ENCODE data around the gene CCS. TPM values are rescaled to one million over a fixed set of nuclear protein-coding genes. Genes with fewer than 3 reads are reported as not detected.
"Not testable (repeated sequence)": the region's sequence is repeated elsewhere in the genome, so short reads cannot be mapped to it uniquely, and the experiment has no call there.

CCS gene
- total RNA-seq, 1 experiment from 2014 or later = 37.6 TPM

DNA sequence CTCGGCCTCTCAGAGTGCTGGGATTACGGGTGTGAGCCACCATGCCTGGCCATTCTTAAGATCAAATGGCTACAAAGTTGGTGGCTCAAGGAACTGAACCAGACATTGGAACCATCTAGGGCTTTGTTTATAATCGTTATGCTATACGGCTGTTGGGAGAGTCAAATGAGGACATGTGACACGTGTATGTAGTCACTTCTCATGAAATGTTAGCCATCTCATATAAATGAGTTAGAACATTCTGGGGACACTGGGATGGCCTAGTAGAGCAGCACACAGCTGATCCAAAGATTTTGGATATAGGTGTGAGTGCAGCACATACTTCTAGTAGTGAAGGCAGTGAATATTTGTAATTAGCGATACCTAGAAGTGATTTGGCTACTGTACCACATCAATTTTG is 38.9 kb downstream of the CCS start:
- no peaks in the 10 kb centered on the region for H3K27me3 ChIP-seq
- H3K9me3 ChIP-seq = no peaks in the 10 kb centered on the region
- H3K4me3 ChIP-seq = no peak overlapping the region
- peaks cover 71% of the 10 kb centered on the region for H3K36me3 ChIP-seq
- no peak for DNase-seq

DNA sequence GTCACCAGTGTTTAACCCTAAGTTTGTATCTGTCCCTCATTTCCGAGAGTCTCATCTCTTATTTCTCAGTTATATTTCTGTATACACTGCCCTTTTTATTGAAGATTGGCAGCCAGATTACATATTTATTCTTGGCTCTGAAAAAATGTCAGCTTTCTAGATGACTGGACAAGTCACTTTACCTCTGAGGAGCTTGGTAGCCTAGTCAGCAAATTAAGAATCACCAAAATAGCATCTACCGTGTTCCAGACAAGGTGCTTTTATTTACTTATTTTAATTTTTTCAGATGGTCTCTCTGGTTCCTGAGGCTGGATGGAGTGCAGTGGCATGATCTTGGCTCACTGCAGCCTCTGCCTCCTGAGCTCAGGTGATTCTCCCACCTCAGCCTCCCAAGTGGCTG is 40.0 kb downstream of the CCS start:
- DNase-seq = no peak
- Histone ChIP-seq H3K36me3 (peaks cover 71% of the 10 kb centered on the region), H3K4me3 (no peak overlapping the region), H3K27me3 (no peaks in the 10 kb centered on the region), H3K9me3 (no peaks in the 10 kb centered on the region)

DNA sequence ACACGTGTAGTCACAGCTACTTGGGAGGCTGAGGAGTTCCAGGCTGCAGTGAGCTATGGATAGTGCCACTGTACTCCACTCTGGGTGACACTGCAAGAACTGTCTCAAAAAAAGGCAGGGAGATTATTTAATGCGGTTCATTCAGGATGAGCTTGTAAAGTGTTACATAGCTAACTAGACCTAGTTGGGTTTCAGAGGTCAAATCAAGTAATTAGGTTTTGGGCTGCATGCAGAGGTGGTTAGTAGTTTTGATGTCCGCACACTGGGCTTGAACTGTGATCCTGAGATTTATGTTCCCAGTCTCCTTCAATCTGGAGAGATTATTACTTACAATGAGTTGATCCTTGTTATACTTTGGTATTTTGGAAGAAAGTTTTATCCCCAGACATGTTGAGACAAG is 43.4 kb downstream of the CCS start:
- peaks cover 75% of the 10 kb centered on the region for H3K36me3 ChIP-seq
- H3K9me3 ChIP-seq = no peaks in the 10 kb centered on the region
- no peak overlapping the region for H3K4me3 ChIP-seq
- H3K27me3 ChIP-seq = no peaks in the 10 kb centered on the region
- DNase-seq = no peak

DNA sequence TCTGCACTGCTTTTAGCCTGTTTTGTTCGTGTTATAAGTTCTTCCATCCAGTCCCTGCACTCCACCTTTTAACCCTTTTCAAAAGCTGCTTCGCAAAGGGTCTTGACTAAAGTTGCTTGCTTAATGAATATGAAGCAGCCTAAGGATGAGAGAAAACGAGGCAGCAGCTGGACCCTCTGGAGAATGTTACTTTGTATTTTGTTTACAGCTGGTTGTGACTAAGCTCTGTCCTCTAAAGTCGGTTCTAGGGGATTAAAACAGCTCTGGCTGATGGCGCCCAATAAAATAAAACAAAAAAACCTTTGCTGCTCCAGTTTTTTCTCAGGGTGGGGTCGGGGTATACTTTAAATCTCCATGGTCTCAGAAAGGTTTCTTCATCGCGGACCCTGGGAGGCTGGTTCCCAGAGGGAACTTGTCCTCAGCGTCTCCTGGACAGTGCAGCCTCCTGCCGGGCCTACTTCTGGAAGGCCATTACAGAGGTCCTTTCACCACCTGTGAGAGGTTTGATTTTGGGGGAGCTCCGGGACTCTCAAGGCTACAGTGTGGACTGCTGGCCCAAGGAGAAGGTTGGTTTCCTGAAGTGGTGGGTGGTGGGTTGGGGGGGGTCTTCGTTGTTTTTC is 44.7 kb downstream of the CCS start:
- Histone ChIP-seq H3K9me3 (no peaks in the 10 kb centered on the region), H3K4me3 (peak overlapping the region; percentile 79), H3K36me3 (peaks cover 77% of the 10 kb centered on the region), H3K27me3 (no peaks in the 10 kb centered on the region)
- no peak for DNase-seq

GRCh38 chr11:66638177-66639065 is 45.4 kb downstream of the CCS start, which contains the start of gene RBM4:
TSS of gene RBM4 (plus strand) at chr11:66638703. CDS start at chr11:66639712, 1,009 bp downstream.
- Histone ChIP-seq H3K27me3 (no peaks in the 10 kb centered on the region), H3K9me3 (no peaks in the 10 kb centered on the region), H3K36me3 (peaks cover 77% of the 10 kb centered on the region), H3K4me3 (peak within 1 kb of the TSS; percentile 79)
- DNase-seq = peak; percentile 99

DNA sequence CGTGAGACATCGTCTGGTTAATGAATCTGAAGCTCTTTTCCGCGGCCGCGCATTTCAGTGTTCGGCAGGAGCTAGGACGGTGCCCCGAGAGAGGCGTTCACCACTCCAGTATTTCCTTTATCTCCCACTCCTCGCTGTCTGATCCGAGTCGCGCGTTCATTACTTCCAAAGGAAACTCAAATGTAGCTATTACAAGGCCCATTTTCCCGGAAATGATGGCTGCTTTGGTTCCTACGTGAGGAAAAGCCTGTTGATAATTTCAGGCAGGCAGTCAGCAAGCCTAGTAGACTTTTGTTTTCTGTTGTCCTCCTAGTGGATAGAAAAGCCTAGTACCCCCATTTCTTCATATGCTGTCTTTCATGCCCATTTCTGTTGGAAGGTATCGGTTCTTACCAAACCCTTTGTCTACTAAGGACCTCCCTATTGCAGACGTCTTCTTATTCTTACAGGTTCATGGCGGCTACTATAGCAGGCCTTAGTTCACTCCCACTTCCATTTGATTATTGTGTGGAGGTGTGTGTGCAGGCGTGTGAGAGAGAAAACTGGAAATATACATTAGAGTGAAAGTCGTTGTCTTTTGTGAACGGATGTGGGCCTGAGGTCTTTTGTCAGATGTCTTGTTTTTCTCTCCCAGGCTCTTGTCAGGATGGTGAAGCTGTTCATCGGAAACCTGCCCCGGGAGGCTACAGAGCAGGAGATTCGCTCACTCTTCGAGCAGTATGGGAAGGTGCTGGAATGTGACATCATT is 46.3 kb downstream of the CCS start:
- Histone ChIP-seq H3K36me3 (peaks cover 80% of the 10 kb centered on the region), H3K4me3 (peak overlapping the region; percentile 79), H3K9me3 (no peaks in the 10 kb centered on the region), H3K27me3 (no peaks in the 10 kb centered on the region)
- DNase-seq = no peak

- not testable (repeated sequence) for H3K9me3 ChIP-seq, DNase-seq, H3K27me3 ChIP-seq
- Histone ChIP-seq H3K36me3 (peaks cover 80% of the 10 kb centered on the region), H3K4me3 (peak overlapping the region; percentile 79)
These were observed 46.9 kb downstream of the CCS start for GRCh38 chr11:66639814-66640340.

DNA sequence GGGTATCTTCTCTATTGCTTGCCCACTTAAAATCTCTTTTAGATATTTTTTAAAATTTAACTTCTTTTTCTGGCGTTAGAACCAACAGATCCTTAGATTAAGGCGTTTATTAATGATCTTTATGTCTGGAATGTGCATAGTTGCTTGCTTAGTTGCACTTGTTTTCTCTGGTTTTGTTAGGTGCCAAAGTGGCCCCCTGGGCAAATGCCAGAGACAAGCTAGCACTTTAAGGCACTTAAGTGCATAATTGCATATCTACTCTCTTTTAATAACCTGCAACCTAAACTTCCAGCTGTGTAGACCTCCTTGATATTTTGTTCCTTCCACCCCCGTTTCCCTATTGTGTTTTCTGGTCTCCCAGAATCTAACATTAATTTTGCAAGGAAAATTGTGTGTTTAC is 48.8 kb downstream of the CCS start:
- Histone ChIP-seq H3K9me3 (no peaks in the 10 kb centered on the region; the same call in 1 of the 2 replicates), H3K36me3 (peaks cover 96% of the 10 kb centered on the region), H3K4me3 (peak overlapping the region; percentile 1; the same call in 1 of the 2 replicates), H3K27me3 (no peaks in the 10 kb centered on the region)
- no peak for DNase-seq

DNA sequence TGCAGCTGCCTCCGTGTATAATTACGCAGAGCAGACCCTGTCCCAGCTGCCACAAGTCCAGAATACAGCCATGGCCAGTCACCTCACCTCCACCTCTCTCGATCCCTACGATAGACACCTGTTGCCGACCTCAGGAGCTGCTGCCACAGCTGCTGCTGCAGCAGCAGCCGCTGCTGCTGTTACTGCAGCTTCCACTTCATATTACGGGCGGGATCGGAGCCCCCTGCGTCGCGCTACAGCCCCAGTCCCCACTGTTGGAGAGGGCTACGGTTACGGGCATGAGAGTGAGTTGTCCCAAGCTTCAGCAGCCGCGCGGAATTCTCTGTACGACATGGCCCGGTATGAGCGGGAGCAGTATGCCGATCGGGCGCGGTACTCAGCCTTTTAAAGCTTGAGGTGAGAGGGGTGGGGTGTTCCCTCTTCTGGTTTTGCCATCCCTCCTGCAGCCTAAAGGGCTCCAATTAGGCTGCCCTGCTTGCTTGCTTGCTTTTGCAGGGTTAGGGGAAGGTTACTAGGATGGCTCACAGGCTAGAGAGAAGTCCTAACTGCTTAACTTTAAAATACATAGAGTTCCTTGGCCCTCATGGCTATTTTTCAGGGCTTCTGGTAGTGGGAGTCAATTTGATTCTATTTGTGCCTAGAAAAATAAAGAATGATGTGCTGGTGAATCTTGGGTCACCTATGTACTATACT is 50.9 kb downstream of the CCS start:
- DNase-seq = no peak
- Histone ChIP-seq H3K9me3 (no peaks in the 10 kb centered on the region; the same call in 1 of the 2 replicates), H3K36me3 (peaks cover 100% of the 10 kb centered on the region), H3K4me3 (no peak overlapping the region), H3K27me3 (no peaks in the 10 kb centered on the region)

- H3K27me3 ChIP-seq = no peaks in the 10 kb centered on the region
- H3K9me3 ChIP-seq = no peaks in the 10 kb centered on the region; the same call in 1 of the 2 replicates
- peaks cover 94% of the 10 kb centered on the region for H3K36me3 ChIP-seq
- DNase-seq = no peak
- no peak overlapping the region for H3K4me3 ChIP-seq
These were observed 53.8 kb downstream of the CCS start for GRCh38 chr11:66646828-66647227.

GRCh38 chr11:66649903-66650302 is 56.9 kb downstream of the CCS start:
- peaks cover 72% of the 10 kb centered on the region for H3K36me3 ChIP-seq
- no peaks in the 10 kb centered on the region for H3K9me3 ChIP-seq
- H3K4me3 ChIP-seq = no peak overlapping the region
- DNase-seq = no peak
- H3K27me3 ChIP-seq = no peaks in the 10 kb centered on the region

GRCh38 chr11:66651016-66651415 is 58.0 kb downstream of the CCS start:
- Histone ChIP-seq H3K9me3 (no peaks in the 10 kb centered on the region; the same call in 1 of the 2 replicates), H3K36me3 (peaks cover 64% of the 10 kb centered on the region), H3K27me3 (no peaks in the 10 kb centered on the region), H3K4me3 (no peak overlapping the region)
- DNase-seq = no peak

- DNase-seq = no peak
- Histone ChIP-seq H3K4me3 (no peak overlapping the region), H3K36me3 (peaks cover 57% of the 10 kb centered on the region)
These were observed 59.7 kb downstream of the CCS start for GRCh38 chr11:66652651-66653050.

DNA sequence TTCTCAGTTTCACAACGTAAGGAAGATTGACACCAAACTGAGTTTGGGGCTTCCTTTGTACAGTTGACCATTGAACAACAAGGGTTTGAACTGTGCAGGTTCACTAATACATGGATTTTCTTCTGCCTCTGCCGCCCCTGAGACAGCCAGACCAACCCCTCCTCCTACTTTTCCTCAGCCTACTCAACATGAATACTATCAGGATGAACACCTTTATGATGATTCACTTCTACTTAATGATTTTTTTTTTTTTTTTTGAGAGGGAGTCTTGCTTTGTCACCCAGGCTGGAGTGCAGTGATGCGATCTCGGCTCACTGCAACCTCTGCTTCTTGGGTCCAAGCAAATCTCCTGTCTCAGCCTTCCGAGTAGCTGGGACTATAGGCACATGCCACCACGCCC is 60.1 kb downstream of the CCS start:
- peaks cover 56% of the 10 kb centered on the region for H3K36me3 ChIP-seq
- no peaks in the 10 kb centered on the region; the same call in 1 of the 2 replicates for H3K9me3 ChIP-seq
- H3K27me3 ChIP-seq = no peaks in the 10 kb centered on the region
- H3K4me3 ChIP-seq = no peak overlapping the region
- no peak for DNase-seq

More at GRCh38 chr11:66652651-66653050, 59.7 kb downstream of the CCS start:
- Histone ChIP-seq H3K27me3 (no peaks in the 10 kb centered on the region), H3K9me3 (no peaks in the 10 kb centered on the region; the same call in 1 of the 2 replicates)

All from MG63 (cell line).